ENCODE data around the gene GDPD2. TPM values are rescaled to one million over a fixed set of nuclear protein-coding genes. Genes with fewer than 3 reads are reported as not detected.

GDPD2 gene, protein sequence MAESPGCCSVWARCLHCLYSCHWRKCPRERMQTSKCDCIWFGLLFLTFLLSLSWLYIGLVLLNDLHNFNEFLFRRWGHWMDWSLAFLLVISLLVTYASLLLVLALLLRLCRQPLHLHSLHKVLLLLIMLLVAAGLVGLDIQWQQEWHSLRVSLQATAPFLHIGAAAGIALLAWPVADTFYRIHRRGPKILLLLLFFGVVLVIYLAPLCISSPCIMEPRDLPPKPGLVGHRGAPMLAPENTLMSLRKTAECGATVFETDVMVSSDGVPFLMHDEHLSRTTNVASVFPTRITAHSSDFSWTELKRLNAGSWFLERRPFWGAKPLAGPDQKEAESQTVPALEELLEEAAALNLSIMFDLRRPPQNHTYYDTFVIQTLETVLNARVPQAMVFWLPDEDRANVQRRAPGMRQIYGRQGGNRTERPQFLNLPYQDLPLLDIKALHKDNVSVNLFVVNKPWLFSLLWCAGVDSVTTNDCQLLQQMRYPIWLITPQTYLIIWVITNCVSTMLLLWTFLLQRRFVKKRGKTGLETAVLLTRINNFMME
- not detected in 2 replicates for total RNA-seq (ENCODE audit: low replicate concordance)

DNA sequence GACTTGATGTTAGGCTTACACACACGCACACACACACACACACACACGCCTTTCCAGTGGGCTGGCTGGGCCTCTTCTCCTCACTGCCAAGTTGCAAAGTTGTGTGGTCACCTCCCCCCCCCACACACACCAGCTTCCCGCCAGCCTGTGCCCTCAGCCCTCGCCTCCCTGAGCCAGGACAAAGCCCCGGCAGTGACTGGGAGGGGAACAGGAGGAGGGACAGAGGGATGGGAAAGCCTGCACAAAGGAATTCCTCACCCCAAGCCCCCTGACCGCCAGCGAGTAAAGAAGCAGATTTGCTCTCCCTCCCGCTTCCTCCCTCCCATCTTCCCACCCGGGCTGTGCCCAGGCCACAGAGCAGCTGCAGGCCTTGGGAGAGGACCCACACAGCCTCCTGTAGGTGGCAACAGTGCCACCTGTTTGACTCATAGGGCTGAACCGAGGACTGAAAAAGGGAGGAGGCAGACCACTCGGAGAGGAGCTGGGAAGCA lies at the start of gene GDPD2:
Gene GDPD2 (plus strand): TSS at position 464 of the 491 bp plus-strand sequence. CDS start 1,671 bp downstream, outside the sequence.

DNA sequence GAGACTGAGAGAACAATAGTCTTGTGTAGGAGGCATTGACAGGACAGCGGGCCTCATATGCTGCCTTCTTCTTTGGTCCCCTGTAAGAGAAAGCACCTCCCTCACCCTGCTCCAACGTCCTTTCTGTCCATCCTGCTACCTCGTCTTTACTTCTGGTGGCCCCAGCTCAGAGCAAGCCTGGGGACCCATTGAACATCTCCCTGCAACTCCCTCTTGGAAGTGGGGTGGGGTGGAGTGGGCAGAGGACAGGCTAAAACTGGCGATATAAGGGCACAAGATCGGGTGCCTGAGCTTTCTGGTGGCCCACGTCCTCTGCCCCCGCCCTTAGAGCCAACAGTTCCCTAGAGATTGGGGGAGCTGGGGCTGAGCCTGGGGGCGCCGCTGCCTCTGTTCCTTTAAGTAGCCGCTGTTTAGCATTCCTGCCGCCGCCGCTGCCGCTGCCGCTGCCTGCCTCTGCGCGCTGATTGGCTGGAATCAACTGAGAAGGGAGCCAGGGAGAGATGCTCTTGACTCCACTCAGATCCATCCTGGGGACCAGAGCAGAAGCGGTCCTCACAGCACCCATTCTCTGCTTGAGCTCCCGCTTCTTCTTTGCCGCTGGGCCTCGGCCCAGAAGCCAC lies 21.3 kb downstream of the GDPD2 start, which contains the start of gene DLG3:
Gene DLG3 (plus strand): TSS at position 510 of the 620 bp plus-strand sequence. CDS start 367 bp downstream, outside the sequence.

Other genes starting within 250 kb of the GDPD2 start
- not detected in 2 replicates for gene DGAT2L6, start 245.8 kb upstream of the GDPD2 start, total RNA-seq (ENCODE audit: low replicate concordance)
- not detected in 2 replicates for gene AWAT1, start 188.7 kb upstream of the GDPD2 start, total RNA-seq (ENCODE audit: low replicate concordance)
- under 0.01 TPM in 1 of 2 replicates, not detected in the other for gene P2RY4, start 163.1 kb upstream of the GDPD2 start, total RNA-seq (ENCODE audit: low replicate concordance)
- gene ARR3, start 155.0 kb upstream of the GDPD2 start, total RNA-seq (ENCODE audit: low replicate concordance), result not detected in 2 replicates
- gene RAB41, start 141.1 kb upstream of the GDPD2 start, total RNA-seq (ENCODE audit: low replicate concordance), result not detected in 2 replicates
- 32.6 and 51.2 TPM in 2 replicates for gene PDZD11, start 133.4 kb upstream of the GDPD2 start, total RNA-seq (ENCODE audit: low replicate concordance)
- 0.59 and 5.2 TPM in 2 replicates for gene KIF4A, start 133.2 kb upstream of the GDPD2 start, total RNA-seq (ENCODE audit: low replicate concordance)
- gene DLG3, start 21.5 kb downstream of the GDPD2 start, total RNA-seq (ENCODE audit: low replicate concordance), result 15.8 and 17.4 TPM in 2 replicates

All from smooth muscle cell of the coronary artery (primary cell).